ENCODE results near the gene KRT84.

GRCh38 chr12:52337054-52337453 lies 48.4 kb downstream of the KRT84 start:
- TF ChIP-seq CTCF (IDR thresholded peaks at IDR 0.05), result no peak
- TF ChIP-seq POLR2A (IDR thresholded peaks at IDR 0.05), result no peak
- TF ChIP-seq POLR2AphosphoS5 (IDR thresholded peaks at IDR 0.05), result no peak

Data from suprapubic skin (tissue), 4 donors.